Endothelial cell of umbilical vein (primary cell): ENCODE measurements around the gene MCM6. TPM values are rescaled to one million over a fixed set of nuclear protein-coding genes. Genes with fewer than 3 reads are reported as not detected.

ENCODE experiments used
- BruUV-seq: library from RNA; stranded (reverse); fragments of 400-500 nt; replicated peaks from 2 replicates; lab custom pipeline; 2021; lab: Mats Ljungman, UMichigan
- CTCF ChIA-PET: fragments of 300-600, 350-600 bp; sonication (Branson Sonifier 250); formaldehyde crosslinking; loops from one replicate; lab custom pipeline; 2021; ENCODE audit warnings: antibody characterized with exemption, inconsistent platforms; lab: Charles Lee
- POLR2A ChIA-PET: fragments of 300-600, 350-600 bp; sonication (Branson Sonifier 250); formaldehyde crosslinking; loops from one replicate; lab custom pipeline; 2021; ENCODE audit warnings: antibody characterized with exemption, inconsistent platforms; lab: Charles Lee
- DNase-seq: peaks from one replicate; pipeline ENCODE4 v3.0.0-alpha.2; 2011; ENCODE audit warnings: low read depth, low spot score
- FAIRE-seq: peaks from 2 replicates; lab custom pipeline; 2011; peaks lifted over from hg19 to GRCh38; lab: Jason Lieb, UNC
- H2AFZ ChIP-seq: 2 replicates; pipeline ENCODE4 v1.6.0; 2012; ENCODE audit warnings: low read depth, low read length, control low read depth, inconsistent platforms
- H3K27ac ChIP-seq: 2 replicates; pipeline ENCODE4 v1.5.1; 2011; ENCODE audit warnings: low read depth, mild to moderate bottlenecking, control low read depth, low read length, moderate library complexity; ENCODE audit not compliant: insufficient read depth
- H3K27me3 ChIP-seq, 2 experiments: 2 replicates each; pipeline versions ENCODE4 v1.6.0 to v1.6.1; 2011; ENCODE audit warnings: low read length in 2 of 2, mixed read lengths in 1 of 2; ENCODE audit not compliant: control insufficient read depth in 2 of 2, insufficient read depth in 2 of 2
- H3K36me3 ChIP-seq, 2 experiments: 2 replicates in 1 of 2; 3 replicates in 1 of 2; pipeline ENCODE4 v1.5.1; 2011; ENCODE audit warnings: low read length in 2 of 2, mild to moderate bottlenecking in 1 of 2, moderate library complexity in 1 of 2; ENCODE audit not compliant: control insufficient read depth in 2 of 2, insufficient read depth in 2 of 2; ENCODE audit errors: extremely low read depth in 1 of 2
- H3K4me1 ChIP-seq: 3 replicates; pipeline ENCODE4 v1.5.1; 2011; ENCODE audit warnings: mild to moderate bottlenecking, low read length; ENCODE audit not compliant: control insufficient read depth, insufficient read depth; ENCODE audit errors: extremely low read depth
- H3K4me2 ChIP-seq: 2 replicates; pipeline ENCODE4 v1.6.1; 2011; ENCODE audit warnings: low read length, control low read depth, mixed read lengths; ENCODE audit not compliant: insufficient read depth
- H3K4me3 ChIP-seq, 3 experiments: fragments of 200-600 bp in 1 of 3; sonication (generic), shearing (Covaris generic) in 1 of 3; replicated peaks in 1 of 3; 2 replicates each; pipeline ENCODE4 v1.5.1; 2011 to 2016; ENCODE audit warnings: control low read depth in 3 of 3, low read length in 3 of 3, mild to moderate bottlenecking in 2 of 3, inconsistent platforms in 1 of 3, low read depth in 1 of 3, moderate library complexity in 1 of 3; ENCODE audit not compliant: insufficient read depth in 1 of 3
- H3K79me2 ChIP-seq: 2 replicates; pipeline ENCODE4 v1.6.0; 2012; ENCODE audit warnings: low read length, inconsistent platforms; ENCODE audit not compliant: control insufficient read depth, insufficient read depth
- H3K9ac ChIP-seq: replicated peaks from 2 replicates; pipeline ENCODE3; 2011; ENCODE audit warnings: low read length, control low read depth; ENCODE audit not compliant: insufficient read depth; ENCODE audit errors: extremely low read depth
- H3K9me1 ChIP-seq: replicated peaks from 3 replicates; pipeline ENCODE4 v1.6.0; 2011; ENCODE audit warnings: mild to moderate bottlenecking, low read length; ENCODE audit not compliant: control insufficient read depth, insufficient read depth; ENCODE audit errors: extremely low read depth
- H3K9me3 ChIP-seq: replicated peaks from 2 replicates; pipeline ENCODE4 v1.5.1; 2012; ENCODE audit warnings: low read length, inconsistent platforms; ENCODE audit not compliant: control insufficient read depth, insufficient read depth
- H4K20me1 ChIP-seq: replicated peaks from 2 replicates; pipeline ENCODE3; 2011; ENCODE audit warnings: mild to moderate bottlenecking, low read length; ENCODE audit not compliant: control insufficient read depth, insufficient read depth; ENCODE audit errors: extremely low read depth
- EZH2 ChIP-seq: IDR thresholded peaks from 2 replicates; pipeline ENCODE4 v1.6.1; 2012; ENCODE audit warnings: borderline replicate concordance, low read depth, mild to moderate bottlenecking, moderate library complexity, low read length, inconsistent platforms; ENCODE audit not compliant: severe bottlenecking
- FOS ChIP-seq: IDR thresholded peaks from 2 replicates; pipeline ENCODE4 v1.6.1; 2011; ENCODE audit warnings: mild to moderate bottlenecking, low read length, moderate library complexity, borderline replicate concordance; ENCODE audit not compliant: insufficient read depth
- GATA2 ChIP-seq: IDR thresholded peaks from 2 replicates; pipeline ENCODE4 v1.7.0; 2011; ENCODE audit warnings: low read depth, mild to moderate bottlenecking, moderate library complexity, mixed read lengths, low read length; ENCODE audit not compliant: insufficient read length, insufficient read depth
- JUN ChIP-seq: IDR thresholded peaks from 2 replicates; pipeline ENCODE4 v1.6.1; 2011; ENCODE audit warnings: borderline replicate concordance, low read depth; ENCODE audit not compliant: insufficient read length, insufficient read depth
- MAX ChIP-seq: IDR thresholded peaks from 2 replicates; pipeline ENCODE4 v1.6.1; 2011; ENCODE audit not compliant: insufficient read depth, insufficient read length
- MYC ChIP-seq: IDR thresholded peaks from one replicate; pipeline ENCODE4 v1.6.1; 2011; ENCODE audit warnings: mild to moderate bottlenecking, low read depth, low read length
- POLR2A ChIP-seq: IDR thresholded peaks from 2 replicates; pipeline ENCODE4 v1.6.1; 2012; ENCODE audit warnings: low read depth, mild to moderate bottlenecking, control low read depth, low read length
- POLR2AphosphoS5 ChIP-seq: IDR thresholded peaks from 2 replicates; pipeline ENCODE4 v1.6.1; 2012; ENCODE audit warnings: low read depth, mild to moderate bottlenecking, control low read depth, low read length, moderate library complexity; ENCODE audit not compliant: insufficient read depth
- dilution Hi-C: fragments of 300-500 bp; cut with MboI; formaldehyde crosslinking; loops from one replicate; pipeline ENCODE4 v1.15.0; 2019; ENCODE audit warnings: low sequenced_read_pairs; ENCODE audit not compliant: extremely low pct_ligation_motif_present
- intact Hi-C: fragments of 100-400 bp; cut with micrococcal nuclease; formaldehyde crosslinking; loops from one replicate; pipeline ENCODE4 v1.10.0; 2022
- polyA plus RNA-seq, 4 experiments: library from polyadenylated mRNA; depleted of rRNA in 3 of 4; stranded (reverse) in 3 of 4; unstranded in 1 of 4; fragments of >200 nt; gene quantifications; 2 replicates each; pipeline versions ENCODE4 v1.2.1 to v1.2.3, GENCODE V29; 2011 to 2012; ENCODE audit warnings: missing spikeins in 1 of 4
- total RNA-seq: library from RNA; stranded (reverse); gene quantifications from 2 replicates; pipeline ENCODE4 v1.2.3, GENCODE V29; 2021
- TF ChIP-seq, protein P1 (sequence below), 2 donors: IDR thresholded peaks; 1 replicate in 1 of 2; 2 replicates in 1 of 2; pipeline ENCODE4 v1.5.1; 2011; ENCODE audit warnings: low read length in 2 of 2, mild to moderate bottlenecking in 2 of 2, moderate library complexity in 2 of 2, control low read depth in 1 of 2, inconsistent platforms in 1 of 2, low read depth in 1 of 2; ENCODE audit not compliant: insufficient read depth in 1 of 2; ENCODE audit errors: extremely low read depth in 1 of 2

MCM6 gene
- total and polyA plus RNA-seq, 2 donors (not counting 3 experiments of a cell fraction or from before 2014, with no cell fraction given) = 20.6 to 52.6 TPM

- H3K4me2 ChIP-seq = no peak overlapping the region
- BruUV-seq = no TSS peak
- TF ChIP-seq MAX (no peak), EZH2 (no peak), FOS (no peak), MYC (no peak), POLR2A (no peak), POLR2AphosphoS5 (no peak), JUN (no peak), GATA2 (no peak)
- TF ChIP-seq, protein P1, sequence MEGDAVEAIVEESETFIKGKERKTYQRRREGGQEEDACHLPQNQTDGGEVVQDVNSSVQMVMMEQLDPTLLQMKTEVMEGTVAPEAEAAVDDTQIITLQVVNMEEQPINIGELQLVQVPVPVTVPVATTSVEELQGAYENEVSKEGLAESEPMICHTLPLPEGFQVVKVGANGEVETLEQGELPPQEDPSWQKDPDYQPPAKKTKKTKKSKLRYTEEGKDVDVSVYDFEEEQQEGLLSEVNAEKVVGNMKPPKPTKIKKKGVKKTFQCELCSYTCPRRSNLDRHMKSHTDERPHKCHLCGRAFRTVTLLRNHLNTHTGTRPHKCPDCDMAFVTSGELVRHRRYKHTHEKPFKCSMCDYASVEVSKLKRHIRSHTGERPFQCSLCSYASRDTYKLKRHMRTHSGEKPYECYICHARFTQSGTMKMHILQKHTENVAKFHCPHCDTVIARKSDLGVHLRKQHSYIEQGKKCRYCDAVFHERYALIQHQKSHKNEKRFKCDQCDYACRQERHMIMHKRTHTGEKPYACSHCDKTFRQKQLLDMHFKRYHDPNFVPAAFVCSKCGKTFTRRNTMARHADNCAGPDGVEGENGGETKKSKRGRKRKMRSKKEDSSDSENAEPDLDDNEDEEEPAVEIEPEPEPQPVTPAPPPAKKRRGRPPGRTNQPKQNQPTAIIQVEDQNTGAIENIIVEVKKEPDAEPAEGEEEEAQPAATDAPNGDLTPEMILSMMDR (IDR thresholded peaks at IDR 0.05; ENCODE audit: extremely low read depth in 1 of 2, insufficient read depth in 1 of 2, low read depth in 1 of 2, low read length in 2 of 2) = no peak
- ChIA-PET CTCF (no interaction called here), POLR2A (no interaction called here)
- H3K9me1 ChIP-seq = no peaks in the 10 kb centered on the region
- no peak for FAIRE-seq
- no peak for DNase-seq
- H3K27me3 ChIP-seq = peaks cover 0 to 3% of the 10 kb centered on the region in 2 experiments
- H4K20me1 ChIP-seq = no peaks in the 10 kb centered on the region
- no peaks in the 10 kb centered on the region for H3K36me3 ChIP-seq
- no peaks in the 10 kb centered on the region for H3K4me1 ChIP-seq
- dilution Hi-C loops (no loop called here), intact Hi-C loops (no loop called here)
- no peak overlapping the region for H3K9ac ChIP-seq
- H3K27ac ChIP-seq = no peak overlapping the region
- no peak overlapping the region for H2AFZ ChIP-seq
- H3K79me2 ChIP-seq = no peaks in the 10 kb centered on the region
- H3K4me3 ChIP-seq = no peak overlapping the region
- H3K9me3 ChIP-seq = no peaks in the 10 kb centered on the region
Measured at GRCh38 chr2:135817466-135817865, 58.8 kb downstream of the MCM6 start.
